NCI-H1436 treated with DMSO at 0.1 percent for 48 hours (cell line): ENCODE results near the gene UBAC2.

ENCODE experiments used
- DNase-seq: peaks from one replicate; lab custom pipeline; 2025; lab: John Stamatoyannopoulos, UW

UBAC2 gene

DNA sequence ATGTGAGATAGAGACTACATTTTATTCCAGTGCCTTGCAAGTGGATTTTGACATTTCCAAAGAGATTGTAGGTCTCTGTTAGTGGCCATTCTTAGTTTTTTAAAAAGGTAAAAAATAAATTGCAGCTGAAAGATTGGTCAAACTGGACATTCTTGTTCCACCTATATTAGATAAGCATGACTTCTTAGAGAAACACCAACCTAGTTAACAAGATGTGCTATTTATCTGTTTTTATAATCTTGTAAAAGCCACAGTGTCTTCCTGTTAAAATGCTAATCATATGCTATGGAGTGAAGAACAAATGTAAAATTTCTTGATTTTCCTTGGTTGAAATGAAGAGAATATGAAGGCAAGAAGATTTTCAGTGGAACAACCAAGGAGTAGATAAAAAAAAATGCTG, 140.0 kb downstream of the UBAC2 start:
- DNase-seq, result no peak

GRCh38 chr13:99341969-99342722, 141.5 kb downstream of the UBAC2 start:
- DNase-seq, result no peak

- no peak for DNase-seq
Measured at GRCh38 chr13:99342723-99343315, 142.2 kb downstream of the UBAC2 start.

- DNase-seq, result no peak
Measured at GRCh38 chr13:99344610-99345208, 144.1 kb downstream of the UBAC2 start.

- no peak for DNase-seq
Measured at GRCh38 chr13:99345345-99345744, 144.7 kb downstream of the UBAC2 start.

DNA sequence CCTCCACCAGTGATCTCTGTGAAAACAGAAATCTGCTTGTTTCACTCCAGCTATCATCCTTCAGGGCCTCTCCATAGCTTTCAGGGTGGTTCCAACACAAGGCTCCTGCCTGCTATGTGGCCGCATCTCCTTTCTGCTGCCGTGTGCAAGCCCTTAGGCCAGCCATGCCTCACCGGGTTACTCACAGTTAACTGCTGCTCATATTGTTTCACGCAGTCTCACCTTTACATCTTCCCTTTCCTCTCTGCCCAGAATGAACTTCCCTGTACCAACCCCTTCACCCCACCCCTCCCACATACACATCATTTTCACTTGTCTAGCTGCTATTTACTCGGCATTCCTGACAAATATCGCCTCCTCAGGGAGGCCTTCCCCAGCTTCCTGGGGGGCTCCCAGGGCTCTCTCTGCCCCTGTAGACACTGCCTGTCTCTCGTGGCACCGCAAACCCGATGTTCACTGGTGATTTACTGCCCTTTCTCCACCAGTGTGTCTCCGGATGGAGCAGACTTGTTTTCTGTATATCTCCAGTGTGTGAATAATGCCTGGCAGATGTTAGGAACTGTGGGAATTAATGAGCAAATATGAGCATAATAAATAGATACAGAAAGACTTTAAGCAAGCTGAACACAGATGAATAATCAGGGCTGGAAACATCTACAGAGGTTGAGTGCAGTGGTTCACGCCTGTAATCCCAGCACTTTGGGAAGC, 145.8 kb downstream of the UBAC2 start:
- no peak for DNase-seq

DNA sequence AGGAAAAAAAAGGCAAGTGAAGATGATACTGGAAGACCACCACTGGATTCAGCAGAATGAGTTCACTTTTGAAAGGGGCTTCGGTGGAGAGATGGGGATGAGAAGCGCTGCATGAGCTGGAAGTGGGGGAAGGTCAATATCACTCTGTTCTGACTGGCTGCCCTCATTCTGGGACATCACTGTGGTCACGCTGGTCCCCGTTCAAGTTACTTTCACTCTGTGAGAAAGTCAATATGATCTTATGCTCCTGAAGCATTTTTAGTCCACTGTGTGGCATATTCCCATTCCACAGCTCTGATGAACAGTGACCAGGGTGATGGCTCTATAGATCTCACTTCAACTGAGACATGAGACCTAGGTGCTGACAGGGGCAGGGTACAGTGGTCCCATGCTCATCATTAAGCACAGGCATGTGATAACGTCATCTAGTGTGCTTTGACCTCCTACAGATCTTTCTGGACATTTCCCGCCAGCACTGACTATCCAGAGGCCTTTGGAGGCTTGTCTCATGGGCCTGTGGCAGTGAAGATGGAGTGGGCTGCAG, 146.8 kb downstream of the UBAC2 start:
- DNase-seq, result no peak

DNA sequence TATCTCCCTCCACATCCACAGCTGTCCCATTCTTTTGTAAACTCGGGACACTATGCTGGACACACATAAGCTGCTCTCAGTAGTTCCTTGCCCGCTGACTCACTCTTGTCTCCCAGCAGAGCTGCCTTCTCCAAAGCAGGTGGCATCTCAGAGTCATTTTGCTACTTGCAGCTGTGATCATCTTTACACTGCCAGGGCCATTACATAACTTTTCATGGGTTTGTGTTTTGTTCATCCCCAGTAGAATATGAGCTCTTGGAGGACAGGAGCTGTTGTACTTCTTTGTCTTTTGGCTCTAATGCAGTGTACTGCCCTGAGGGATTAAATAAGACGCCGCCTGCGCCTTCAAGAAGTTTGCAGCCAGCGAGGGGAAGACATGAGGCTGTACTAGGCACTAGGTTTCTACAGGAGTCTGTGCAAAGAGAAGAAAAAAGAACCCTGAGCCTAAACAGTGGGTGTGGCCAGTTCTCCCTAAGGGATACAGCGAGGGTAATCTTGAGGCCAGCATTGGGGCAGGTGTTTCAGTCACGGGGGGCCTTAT, 147.3 kb downstream of the UBAC2 start:
- no peak for DNase-seq

GRCh38 chr13:99350191-99350590, 149.5 kb downstream of the UBAC2 start:
- no peak for DNase-seq

- no peak for DNase-seq
Measured at GRCh38 chr13:99351772-99352171, 151.1 kb downstream of the UBAC2 start.

DNA sequence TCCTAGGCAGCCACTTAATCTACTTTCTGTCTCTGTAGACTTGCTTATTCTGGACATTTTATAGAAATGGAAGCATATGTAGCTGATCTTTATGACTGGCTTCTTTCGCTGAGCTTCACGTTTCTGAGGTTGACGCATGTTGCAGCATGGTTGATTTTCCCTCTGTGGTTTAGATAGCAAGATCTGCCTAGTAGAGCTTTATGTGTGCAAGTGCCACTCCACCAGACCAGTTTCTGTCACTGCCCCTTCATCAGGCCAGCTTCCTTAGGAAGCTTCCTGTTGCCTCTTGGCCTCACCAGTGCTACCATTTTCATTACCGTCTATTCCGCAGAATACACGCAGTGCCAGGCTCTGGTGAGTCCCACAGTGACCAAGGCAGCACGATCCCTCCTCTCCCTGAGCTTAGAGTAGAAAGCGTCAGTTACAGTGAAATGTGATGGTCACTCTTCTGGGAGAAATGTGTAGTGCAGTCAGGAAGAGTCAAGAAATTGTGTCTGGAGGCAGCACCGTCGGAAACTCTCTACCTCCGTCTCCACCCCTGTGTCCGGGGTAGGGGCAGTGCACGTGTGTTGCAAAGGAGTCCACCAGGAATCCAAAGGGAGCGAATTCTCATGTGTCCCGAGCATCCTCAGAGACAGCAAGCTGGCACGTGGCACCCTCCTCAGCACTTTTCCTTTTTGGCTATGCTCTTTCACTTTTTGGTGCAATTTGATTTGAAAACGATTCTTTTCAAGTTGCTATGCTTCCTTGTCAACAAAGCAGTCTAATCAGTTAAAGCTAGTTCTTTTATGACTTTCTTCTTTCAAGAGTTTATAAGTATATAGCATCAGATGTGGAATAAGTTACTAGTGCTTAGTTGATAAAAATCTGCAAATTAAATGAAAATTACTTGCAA, 151.9 kb downstream of the UBAC2 start:
- no peak for DNase-seq

DNA sequence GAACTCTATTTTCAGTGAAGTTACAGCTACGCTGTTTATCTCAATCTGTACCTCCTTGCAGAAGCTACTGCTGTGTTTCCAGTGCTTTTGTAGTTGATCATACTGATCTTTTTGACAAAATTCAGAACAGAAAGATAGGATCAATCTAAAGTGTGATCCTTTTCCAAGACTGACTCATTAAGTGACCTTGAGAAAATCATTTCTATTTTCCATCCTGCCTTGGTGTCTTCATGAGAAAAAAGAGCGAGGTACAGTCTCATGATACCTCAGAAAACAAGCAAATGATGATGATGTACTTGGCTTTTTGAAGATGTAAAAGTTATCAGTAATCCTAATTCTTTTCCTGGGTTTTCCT, 152.6 kb downstream of the UBAC2 start:
- DNase-seq, result no peak

DNA sequence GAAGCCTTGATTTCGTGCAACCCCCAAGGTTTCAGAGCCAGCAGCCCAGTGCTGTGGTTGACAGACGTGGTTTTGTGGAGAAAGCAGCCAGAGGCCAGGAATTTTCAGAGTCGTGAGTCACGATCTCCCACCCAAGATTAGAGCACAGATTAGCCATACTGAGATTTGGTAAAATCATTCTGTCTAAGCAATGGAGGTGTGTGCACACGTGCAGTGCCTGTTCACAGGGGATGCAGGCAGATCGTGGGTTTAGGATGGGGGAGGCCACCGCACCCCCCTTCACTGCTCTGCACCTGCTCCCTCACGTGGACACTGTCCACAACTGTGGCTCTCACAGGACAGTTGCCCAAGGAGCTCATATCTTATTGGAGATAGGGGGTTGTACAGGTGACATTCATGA, 153.2 kb downstream of the UBAC2 start:
- no peak for DNase-seq

GRCh38 chr13:99354371-99354951, 153.8 kb downstream of the UBAC2 start:
- no peak for DNase-seq

- no peak for DNase-seq
Measured at GRCh38 chr13:99355267-99356011, 154.8 kb downstream of the UBAC2 start.

- DNase-seq, result no peak
Measured at GRCh38 chr13:99356012-99356261, 155.3 kb downstream of the UBAC2 start.

GRCh38 chr13:99356262-99357091, 155.8 kb downstream of the UBAC2 start:
- no peak for DNase-seq

- no peak for DNase-seq
Measured at GRCh38 chr13:99357131-99357596, 156.5 kb downstream of the UBAC2 start.

DNA sequence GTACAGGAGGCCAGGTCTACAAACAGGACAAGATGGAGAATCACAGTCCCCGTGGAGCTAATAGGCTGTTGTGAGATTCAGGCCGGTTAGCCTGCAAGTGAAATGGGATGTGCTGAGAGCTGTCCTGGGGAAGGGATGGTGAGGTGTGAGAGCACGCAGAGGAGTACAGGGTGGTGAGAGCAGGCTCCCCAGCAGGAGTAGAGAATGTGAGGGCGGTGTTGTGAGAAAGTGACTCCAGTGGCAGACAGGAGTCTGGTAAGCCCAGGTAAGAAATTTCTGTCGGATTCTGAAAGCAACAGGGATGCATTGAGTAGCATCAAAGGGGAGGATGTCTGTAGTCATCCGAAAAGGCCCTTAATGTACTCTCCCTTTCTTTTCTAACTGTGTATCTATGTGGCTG, 157.3 kb downstream of the UBAC2 start:
- DNase-seq, result no peak

GRCh38 chr13:99359528-99359927, 158.9 kb downstream of the UBAC2 start:
- no peak for DNase-seq
